GM18520 (cell line): ENCODE results near the gene HCK.

ENCODE experiments used
- ATAC-seq: cut with Tn5 transposase; IDR thresholded peaks from one replicate; pipeline ENCODE4 v1.9.1; 2021; ENCODE audit not compliant: unreplicated experiment

Gene HCK

GRCh38 chr20:32125506-32125905 is 73.5 kb downstream of the HCK start:
- no peak for ATAC-seq

GRCh38 chr20:32126919-32127318 is 74.9 kb downstream of the HCK start:
- ATAC-seq: no peak

- ATAC-seq: no peak
These were observed 75.3 kb downstream of the HCK start for GRCh38 chr20:32127347-32127746.

GRCh38 chr20:32128167-32128566 is 76.1 kb downstream of the HCK start:
- ATAC-seq: no peak

GRCh38 chr20:32129863-32130262 is 77.8 kb downstream of the HCK start:
- no peak for ATAC-seq

GRCh38 chr20:32130352-32130751 is 78.3 kb downstream of the HCK start:
- no peak for ATAC-seq

- no peak for ATAC-seq
These were observed 78.9 kb downstream of the HCK start for GRCh38 chr20:32130965-32131364.

GRCh38 chr20:32132911-32133549 is 81.0 kb downstream of the HCK start:
- ATAC-seq: no peak

- no peak for ATAC-seq
These were observed 82.0 kb downstream of the HCK start for GRCh38 chr20:32134026-32134425.

GRCh38 chr20:32135983-32136515 is 84.0 kb downstream of the HCK start:
- no peak for ATAC-seq

GRCh38 chr20:32138921-32139320 is 86.9 kb downstream of the HCK start:
- no peak for ATAC-seq

- ATAC-seq: no peak
These were observed 87.9 kb downstream of the HCK start for GRCh38 chr20:32139947-32140346.

GRCh38 chr20:32140603-32141002 is 88.6 kb downstream of the HCK start:
- no peak for ATAC-seq

GRCh38 chr20:32141465-32141980 is 89.5 kb downstream of the HCK start:
- no peak for ATAC-seq

GRCh38 chr20:32142088-32142487 is 90.0 kb downstream of the HCK start:
- ATAC-seq: no peak

GRCh38 chr20:32142991-32143390 is 90.9 kb downstream of the HCK start:
- ATAC-seq: no peak

- ATAC-seq: no peak
These were observed 93.0 kb downstream of the HCK start for GRCh38 chr20:32144898-32145662.

GRCh38 chr20:32149566-32150170 is 97.6 kb downstream of the HCK start:
- no peak for ATAC-seq

- no peak for ATAC-seq
These were observed 98.3 kb downstream of the HCK start for GRCh38 chr20:32150291-32150848.
